Activated CD4-positive, alpha-beta T cell treated with anti-CD3 and anti-CD28 coated beads, Interleukin-2, amount 10 ng/mL, durations not matched to agents 7 days and 5 days (primary cell): ENCODE measurements around the gene GAPVD1. TPM values are rescaled to one million over a fixed set of nuclear protein-coding genes. Genes with fewer than 3 reads are reported as not detected.
"Not testable (repeated sequence)": the region's sequence is repeated elsewhere in the genome, so short reads cannot be mapped to it uniquely, and the experiment has no call there.

ENCODE experiments used
- CTCF ChIA-PET: fragments of 350-600 bp; sonication (Branson Sonifier 250); formaldehyde crosslinking; loops from one replicate; lab custom pipeline; 2021; ENCODE audit warnings: antibody characterized with exemption; lab: Charles Lee
- POLR2A ChIA-PET: fragments of 350-600 bp; sonication (Branson Sonifier 250); formaldehyde crosslinking; loops from one replicate; lab custom pipeline; 2021; ENCODE audit warnings: antibody characterized with exemption; lab: Charles Lee
- DNase-seq: peaks from one replicate; pipeline ENCODE4 v3.0.0-alpha.2; 2020
- H3K27ac Mint-ChIP-seq: one replicate; pipeline ENCODE4 v1.8.0; 2021; ENCODE audit warnings: mild to moderate bottlenecking, moderate library complexity, mixed read lengths
- H3K27me3 Mint-ChIP-seq: one replicate; pipeline ENCODE4 v1.8.0; 2021; ENCODE audit warnings: mixed read lengths
- H3K36me3 Mint-ChIP-seq: one replicate; pipeline ENCODE4 v1.8.0; 2021; ENCODE audit warnings: low read depth, mixed read lengths
- H3K4me1 Mint-ChIP-seq: one replicate; pipeline ENCODE4 v1.8.0; 2021; ENCODE audit warnings: mixed read lengths
- H3K4me3 Mint-ChIP-seq: one replicate; pipeline ENCODE4 v1.8.0; 2021; ENCODE audit warnings: mild to moderate bottlenecking, moderate library complexity, mixed read lengths
- H3K9me3 Mint-ChIP-seq: one replicate; pipeline ENCODE4 v1.8.0; 2021; ENCODE audit warnings: mixed read lengths
- total RNA-seq, 2 experiments: library from RNA; stranded (reverse); gene quantifications; one replicate each; pipeline ENCODE4 v1.2.3, GENCODE V29; 2021

The GAPVD1 gene
- total RNA-seq, 2 experiments from 2014 or later: 49.7 to 53.6 TPM

DNA sequence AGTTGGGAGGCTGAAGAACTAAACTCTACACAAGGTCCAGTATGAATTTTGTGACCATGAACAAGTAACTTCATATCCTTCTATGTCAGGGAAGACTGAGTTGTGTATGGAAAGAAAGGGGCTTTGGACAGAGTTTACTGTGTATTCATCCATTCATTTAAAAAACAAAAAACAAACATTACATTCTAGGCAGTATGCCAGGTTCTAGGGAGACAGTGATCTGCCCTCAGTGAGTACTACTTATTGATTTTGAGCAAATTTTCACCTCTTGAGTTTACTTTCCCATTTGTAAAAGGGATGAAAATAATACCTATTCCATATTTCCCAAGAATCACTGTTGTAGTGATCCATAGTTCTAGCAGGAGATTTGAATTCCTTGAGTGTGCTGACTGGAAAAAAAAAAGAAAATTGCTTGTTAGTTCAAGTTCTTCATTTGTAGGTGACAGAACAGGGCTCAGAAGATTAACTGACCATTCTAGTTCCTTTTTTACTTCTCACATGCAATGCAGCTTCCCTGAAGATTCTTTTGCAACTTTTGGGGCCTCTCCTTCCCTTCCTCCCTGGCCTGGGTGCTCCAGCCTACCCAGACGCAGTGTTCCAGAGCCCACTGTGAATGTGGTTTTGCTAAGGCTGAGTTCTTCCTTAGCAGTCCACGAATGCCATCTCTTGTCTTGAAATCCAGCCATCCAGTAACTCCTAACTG is 2.6 kb upstream of the GAPVD1 start:
- H3K27ac Mint-ChIP-seq: no peak overlapping the region
- peaks cover 2% of the 10 kb centered on the region for H3K27me3 Mint-ChIP-seq
- no peak overlapping the region for H3K4me3 Mint-ChIP-seq
- no peaks in the 10 kb centered on the region for H3K9me3 Mint-ChIP-seq
- CTCF ChIA-PET: interaction anchor here (0.8 kb wide), 1 partner anchor 17 kb away, joined by 3 read pairs; no protein-coding TSS in a partner anchor
- H3K4me1 Mint-ChIP-seq: peaks cover 26% of the 10 kb centered on the region
- peaks cover 8% of the 10 kb centered on the region for H3K36me3 Mint-ChIP-seq
- no peak for DNase-seq
- POLR2A ChIA-PET: no interaction called here

DNA sequence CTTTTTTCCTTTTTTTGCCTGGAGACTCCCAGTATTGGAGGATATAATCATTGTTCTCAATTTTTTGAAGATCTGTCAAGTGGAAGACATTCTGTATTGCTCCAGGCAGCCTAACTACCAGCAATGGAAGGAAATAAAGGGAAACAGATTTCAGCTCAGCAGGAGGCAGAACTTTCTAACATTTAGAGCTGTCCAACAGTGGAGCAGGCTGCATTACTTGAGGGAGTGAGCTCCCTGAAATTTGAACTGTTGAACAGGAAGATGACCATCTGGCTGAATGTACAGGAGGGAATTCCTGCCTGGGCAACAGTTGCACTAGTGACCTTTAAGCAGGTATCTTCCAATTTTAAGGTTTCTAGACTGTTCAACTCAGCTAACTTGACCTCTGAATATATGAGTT is 1.1 kb upstream of the GAPVD1 start:
- peaks cover 37% of the 10 kb centered on the region for H3K4me1 Mint-ChIP-seq
- peak overlapping the region; percentile 97 for H3K27ac Mint-ChIP-seq
- DNase-seq: no peak
- H3K27me3 Mint-ChIP-seq: peaks cover 2% of the 10 kb centered on the region
- H3K9me3 Mint-ChIP-seq: no peaks in the 10 kb centered on the region
- CTCF ChIA-PET: interaction anchor here (0.6 to 2.1 kb wide), 7 partner anchors 7 to 1365 kb away, joined by 3 to 14 read pairs (median 3); partner anchors contain the start of gene HSPA5
- POLR2A ChIA-PET: interaction anchor here (0.6 to 1.8 kb wide), 2 partner anchors 20 to 70 kb away, joined by 3 to 13 read pairs; partner anchors contain the start of gene HSPA5
- peaks cover 18% of the 10 kb centered on the region for H3K36me3 Mint-ChIP-seq
- H3K4me3 Mint-ChIP-seq: peak overlapping the region; percentile 98

DNA sequence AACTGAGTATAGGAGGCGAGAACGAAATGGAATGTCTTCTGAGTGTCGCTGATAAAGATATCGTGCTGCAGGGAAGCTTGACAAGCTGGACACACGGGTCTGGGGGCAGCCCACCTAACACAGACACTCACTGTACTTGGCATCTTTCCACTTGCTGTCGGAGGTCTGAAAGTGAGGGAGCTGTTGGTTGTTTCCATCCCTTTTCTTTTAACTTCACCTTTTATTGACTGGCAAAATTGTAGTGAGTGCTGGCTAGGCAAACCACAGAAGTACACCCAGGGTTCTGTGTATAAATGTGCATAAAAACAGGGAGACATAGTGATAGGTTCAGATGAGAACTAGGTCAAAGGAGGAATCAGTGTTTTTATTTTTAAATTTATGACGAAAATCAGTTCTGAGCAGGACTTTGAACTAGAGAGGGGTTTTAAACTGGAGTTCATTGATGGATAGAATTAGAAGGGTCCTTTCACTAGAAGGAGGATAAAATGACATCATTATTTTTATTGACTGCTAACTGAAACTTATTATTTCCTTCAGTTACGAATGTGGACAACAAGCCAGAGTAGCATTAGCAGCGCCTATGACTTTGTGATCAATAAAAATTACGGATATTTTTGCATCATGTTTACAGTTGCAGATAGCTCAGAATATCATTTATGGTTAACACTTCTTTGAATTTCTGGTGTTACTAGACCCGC is 817 bp downstream of the GAPVD1 start:
- peak overlapping the region; percentile 98 for H3K4me3 Mint-ChIP-seq
- H3K27ac Mint-ChIP-seq: peak overlapping the region; percentile 92
- CTCF ChIA-PET: interaction anchor here (0.6 to 1.0 kb wide), 3 partner anchors 21 to 116 kb away, joined by 3 to 4 read pairs (median 3); partner anchors contain the start of gene HSPA5
- peak; percentile 18 for DNase-seq
- H3K4me1 Mint-ChIP-seq: peaks cover 38% of the 10 kb centered on the region
- H3K27me3 Mint-ChIP-seq: no peaks in the 10 kb centered on the region
- H3K9me3 Mint-ChIP-seq: no peaks in the 10 kb centered on the region
- POLR2A ChIA-PET: interaction anchor here (0.6 kb wide), 1 partner anchor 19 kb away, joined by 3 read pairs; no protein-coding TSS in a partner anchor
- H3K36me3 Mint-ChIP-seq: peaks cover 24% of the 10 kb centered on the region

DNA sequence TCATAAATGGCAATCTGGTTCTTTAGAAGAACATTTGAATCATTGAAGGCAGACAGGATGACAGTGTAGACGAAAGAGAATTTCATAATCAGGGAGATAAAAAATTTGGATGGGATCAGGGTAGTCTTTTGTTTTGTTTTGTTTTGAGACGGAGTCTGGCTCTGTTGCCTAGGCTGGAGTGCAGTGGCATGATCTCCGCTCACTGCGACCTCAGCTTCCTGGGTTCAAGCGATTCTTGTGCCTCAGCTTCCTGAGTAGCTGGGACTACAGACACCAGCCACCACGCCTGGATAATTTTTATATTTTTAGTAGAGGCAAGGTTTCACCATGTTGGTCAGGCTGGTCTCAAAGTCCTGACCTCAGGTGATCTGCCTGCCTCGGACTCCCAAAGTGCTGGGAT is 2.4 kb downstream of the GAPVD1 start:
- H3K9me3 Mint-ChIP-seq, H3K27me3 Mint-ChIP-seq, POLR2A ChIA-PET: not testable (repeated sequence)
- CTCF ChIA-PET: interaction anchor here (2.8 kb wide), 1 partner anchor 8 kb away, joined by 8 read pairs; no protein-coding TSS in a partner anchor
- peak; percentile 36 for DNase-seq
- H3K4me1 Mint-ChIP-seq: peaks cover 44% of the 10 kb centered on the region
- peak overlapping the region; percentile 98 for H3K4me3 Mint-ChIP-seq
- H3K27ac Mint-ChIP-seq: peak overlapping the region; percentile 76
- peaks cover 31% of the 10 kb centered on the region for H3K36me3 Mint-ChIP-seq

DNA sequence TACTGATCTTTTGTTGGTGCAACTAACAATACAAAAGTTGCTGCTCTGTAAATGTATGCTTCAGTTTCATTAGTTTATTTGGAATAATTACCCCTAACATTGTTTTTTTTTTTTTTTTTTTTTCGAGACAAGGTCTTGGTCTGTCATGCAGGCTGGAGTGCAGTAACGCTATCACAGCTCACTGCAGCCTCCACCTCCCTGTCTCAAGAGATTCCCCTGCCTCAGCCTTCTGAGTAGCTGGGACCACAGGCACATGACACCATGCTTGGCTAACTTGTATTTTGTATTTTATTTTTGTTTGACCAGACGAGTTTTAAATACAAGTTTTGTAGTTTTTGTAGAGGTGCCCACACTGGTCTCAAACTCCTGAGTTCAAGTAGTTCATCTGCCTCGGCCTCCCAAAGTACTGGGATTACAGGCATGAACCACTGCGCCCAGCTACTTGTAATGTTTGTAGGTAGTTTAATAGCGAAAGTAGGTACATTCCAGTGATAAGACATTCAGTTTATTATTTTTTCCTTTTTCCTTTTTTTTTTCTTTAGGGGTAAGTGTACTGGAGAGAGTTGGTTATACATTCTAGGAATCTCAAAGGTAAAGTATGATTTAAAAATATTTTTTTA is 6.9 kb downstream of the GAPVD1 start:
- Mint-ChIP-seq H3K27ac (no peak overlapping the region), H3K27me3 (no peaks in the 10 kb centered on the region), H3K4me1 (peaks cover 29% of the 10 kb centered on the region), H3K36me3 (peaks cover 38% of the 10 kb centered on the region), H3K9me3 (no peaks in the 10 kb centered on the region), H3K4me3 (no peak overlapping the region)
- ChIA-PET POLR2A (no interaction called here), CTCF (interaction anchor here (0.6 to 1.1 kb wide), 5 partner anchors 23 to 933 kb away, joined by 3 to 4 read pairs (median 3); no protein-coding TSS in a partner anchor)
- no peak for DNase-seq

DNA sequence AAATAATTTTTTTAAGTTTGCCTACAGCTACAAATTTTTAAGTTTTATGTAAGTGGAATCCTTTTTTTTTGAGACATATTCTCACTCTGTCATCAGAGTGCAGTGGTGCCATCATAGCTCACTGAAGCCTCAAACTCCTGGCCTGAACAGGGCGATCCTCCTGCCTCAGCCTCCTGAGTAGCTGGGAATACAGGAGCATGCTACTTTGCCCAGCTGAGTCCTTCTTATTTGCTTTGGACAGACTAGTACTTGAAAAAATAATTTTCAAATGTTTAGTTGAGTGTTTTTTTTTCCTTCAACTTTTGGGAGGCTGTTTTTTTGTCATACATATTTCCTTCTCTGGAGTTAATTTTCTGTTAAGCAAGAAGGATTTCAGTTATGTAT is 7.4 kb downstream of the GAPVD1 start:
- H3K36me3 Mint-ChIP-seq: peaks cover 35% of the 10 kb centered on the region
- ChIA-PET CTCF (interaction anchor here (0.8 to 1.1 kb wide), 3 partner anchors 29 to 497 kb away, joined by 3 to 4 read pairs (median 3); no protein-coding TSS in a partner anchor), POLR2A (no interaction called here)
- H3K27me3 Mint-ChIP-seq: no peaks in the 10 kb centered on the region
- no peak overlapping the region for H3K4me3 Mint-ChIP-seq
- peaks cover 24% of the 10 kb centered on the region for H3K4me1 Mint-ChIP-seq
- DNase-seq: no peak
- no peak overlapping the region for H3K27ac Mint-ChIP-seq
- H3K9me3 Mint-ChIP-seq: no peaks in the 10 kb centered on the region

- Mint-ChIP-seq H3K9me3 (no peaks in the 10 kb centered on the region), H3K27ac (no peak overlapping the region), H3K36me3 (peaks cover 25% of the 10 kb centered on the region), H3K4me3 (no peak overlapping the region), H3K27me3 (no peaks in the 10 kb centered on the region), H3K4me1 (peaks cover 12% of the 10 kb centered on the region)
- ChIA-PET POLR2A (no interaction called here), CTCF (interaction anchor here (1.2 kb wide), 1 partner anchor 10 kb away, joined by 3 read pairs; the partner anchor contains the start of gene GAPVD1)
- no peak for DNase-seq
Observed at GRCh38 chr9:125271081-125271480, 9.5 kb downstream of the GAPVD1 start.

DNA sequence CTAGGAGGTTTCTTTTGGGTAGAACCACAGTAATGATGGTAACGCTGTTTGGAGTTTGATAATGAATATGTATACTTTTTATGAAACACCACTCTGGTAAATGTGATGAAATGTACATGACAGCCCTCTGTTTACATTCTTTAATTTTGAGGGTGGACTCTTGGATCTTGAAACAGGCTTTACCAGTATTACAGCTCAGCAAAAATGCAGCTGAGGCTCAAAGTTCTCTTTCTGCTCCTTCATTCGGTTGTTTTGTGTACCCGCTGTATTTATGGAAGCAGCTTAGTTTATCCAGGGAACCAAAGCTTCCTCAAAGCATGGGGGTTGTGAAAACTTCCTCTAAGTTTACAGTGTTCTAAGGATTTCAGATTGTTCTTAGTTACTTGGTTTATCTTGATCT is 11.1 kb downstream of the GAPVD1 start:
- Mint-ChIP-seq H3K27me3 (no peaks in the 10 kb centered on the region), H3K9me3 (no peaks in the 10 kb centered on the region), H3K4me3 (no peak overlapping the region), H3K4me1 (peaks cover 14% of the 10 kb centered on the region), H3K36me3 (peaks cover 19% of the 10 kb centered on the region), H3K27ac (no peak overlapping the region)
- ChIA-PET POLR2A (no interaction called here), CTCF (interaction anchor here (1.0 kb wide), 1 partner anchor 108 kb away, joined by 3 read pairs; no protein-coding TSS in a partner anchor)
- DNase-seq: no peak

DNA sequence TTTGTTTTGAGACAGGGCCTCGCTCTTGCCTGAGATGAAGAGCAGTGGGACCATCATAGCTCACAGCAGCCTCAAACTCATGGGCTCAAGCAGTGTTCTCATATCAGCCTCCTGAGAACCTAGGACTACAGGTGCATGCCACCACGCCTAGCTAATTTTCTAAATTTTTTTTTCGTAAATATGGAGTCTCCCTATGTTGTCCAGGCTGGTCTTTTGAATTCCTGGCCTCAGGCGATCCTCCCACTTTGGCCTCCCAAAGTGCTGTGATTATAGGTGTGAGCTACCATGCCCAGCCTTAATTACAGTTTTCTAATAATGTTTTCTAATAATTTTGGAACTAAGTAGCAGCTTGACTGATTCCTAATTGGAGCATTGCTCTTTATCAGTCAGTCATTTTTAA is 15.1 kb downstream of the GAPVD1 start:
- H3K9me3 Mint-ChIP-seq: no peaks in the 10 kb centered on the region
- CTCF ChIA-PET: interaction anchor here (0.6 kb wide), 1 partner anchor 51 kb away, joined by 3 read pairs; no protein-coding TSS in a partner anchor
- no peak overlapping the region for H3K4me3 Mint-ChIP-seq
- POLR2A ChIA-PET: interaction anchor here (0.6 kb wide), 1 partner anchor 110 kb away, joined by 3 read pairs; no protein-coding TSS in a partner anchor
- peaks cover 4% of the 10 kb centered on the region for H3K36me3 Mint-ChIP-seq
- no peak for DNase-seq
- H3K27ac Mint-ChIP-seq: no peak overlapping the region
- H3K4me1 Mint-ChIP-seq: peaks cover 5% of the 10 kb centered on the region
- no peaks in the 10 kb centered on the region for H3K27me3 Mint-ChIP-seq

- Mint-ChIP-seq H3K4me3 (no peak overlapping the region), H3K36me3 (peaks cover 3% of the 10 kb centered on the region), H3K4me1 (peaks cover 7% of the 10 kb centered on the region), H3K27ac (no peak overlapping the region), H3K27me3 (no peaks in the 10 kb centered on the region), H3K9me3 (no peaks in the 10 kb centered on the region)
- CTCF ChIA-PET: no interaction called here
- POLR2A ChIA-PET: interaction anchor here (0.6 kb wide), 1 partner anchor 111 kb away, joined by 3 read pairs; no protein-coding TSS in a partner anchor
- DNase-seq: no peak
Observed at GRCh38 chr9:125277411-125277810, 15.8 kb downstream of the GAPVD1 start.

- DNase-seq: no peak
- ChIA-PET CTCF (interaction anchor here (0.6 to 0.7 kb wide), 2 partner anchors 63 to 69 kb away, joined by 3 to 4 read pairs; no protein-coding TSS in a partner anchor), POLR2A (no interaction called here)
- Mint-ChIP-seq H3K4me3 (no peak overlapping the region), H3K36me3 (no peaks in the 10 kb centered on the region), H3K27ac (no peak overlapping the region), H3K9me3 (no peaks in the 10 kb centered on the region), H3K27me3 (no peaks in the 10 kb centered on the region), H3K4me1 (peaks cover 6% of the 10 kb centered on the region)
Observed at GRCh38 chr9:125280945-125281344, 19.3 kb downstream of the GAPVD1 start.

DNA sequence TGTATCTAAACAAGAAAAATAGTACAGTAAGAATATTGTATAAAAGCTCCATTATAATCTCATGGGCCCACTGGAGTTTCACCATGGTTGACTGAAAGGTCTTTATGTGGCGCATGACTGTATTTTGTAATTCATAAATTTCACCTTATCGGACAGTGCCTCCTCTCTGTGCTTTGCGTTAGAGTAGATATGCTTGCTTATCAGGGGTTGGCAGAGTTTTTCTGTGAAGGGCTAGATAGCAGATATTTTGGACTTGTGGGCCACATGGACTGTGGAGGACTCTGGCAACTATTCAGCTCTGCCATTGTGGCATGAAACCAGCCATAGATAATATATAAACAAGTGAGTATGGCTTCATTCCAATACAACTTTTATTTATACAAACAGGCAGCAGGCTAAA is 23.2 kb downstream of the GAPVD1 start:
- DNase-seq: no peak
- ChIA-PET POLR2A (no interaction called here), CTCF (interaction anchor here (0.8 kb wide), 1 partner anchor 9 kb away, joined by 4 read pairs; no protein-coding TSS in a partner anchor)
- H3K4me3 Mint-ChIP-seq: no peak overlapping the region
- H3K9me3 Mint-ChIP-seq: no peaks in the 10 kb centered on the region
- no peak overlapping the region for H3K27ac Mint-ChIP-seq
- peaks cover 4% of the 10 kb centered on the region for H3K4me1 Mint-ChIP-seq
- no peaks in the 10 kb centered on the region for H3K27me3 Mint-ChIP-seq
- H3K36me3 Mint-ChIP-seq: no peaks in the 10 kb centered on the region
